Astrocyte (in vitro differentiated cells and primary cell): ENCODE results near the gene PCNA. TPM values are rescaled to one million over a fixed set of nuclear protein-coding genes. Genes with fewer than 3 reads are reported as not detected.

Experiments used
- DNase-seq: peaks from one replicate; pipeline ENCODE4 v3.0.0-alpha.2; 2010; ENCODE audit warnings: low read depth
- FAIRE-seq: peaks from 2 replicates; lab custom pipeline; 2011; peaks lifted over from hg19 to GRCh38; lab: Jason Lieb, UNC
- H2AFZ ChIP-seq: 2 replicates; pipeline ENCODE4 v1.6.0; 2012; ENCODE audit warnings: low read depth, low read length, inconsistent platforms
- H3K27ac ChIP-seq: 2 replicates; pipeline ENCODE4 v1.5.1; 2011; ENCODE audit warnings: low read depth, low read length, inconsistent platforms
- H3K27me3 ChIP-seq: 2 replicates; pipeline ENCODE4 v1.6.0; 2011; ENCODE audit warnings: low read length, inconsistent platforms; ENCODE audit not compliant: insufficient read depth
- H3K36me3 ChIP-seq: 2 replicates; pipeline ENCODE4 v1.5.1; 2011; ENCODE audit warnings: low read length, inconsistent platforms; ENCODE audit not compliant: insufficient read depth
- H3K4me1 ChIP-seq: 2 replicates; pipeline ENCODE4 v1.5.1; 2011; ENCODE audit warnings: low read length, inconsistent platforms; ENCODE audit not compliant: insufficient read depth
- H3K4me2 ChIP-seq: 2 replicates; pipeline ENCODE4 v1.6.0; 2012; ENCODE audit warnings: low read length, inconsistent platforms
- H3K4me3 ChIP-seq: 2 replicates; pipeline ENCODE4 v1.5.1; 2011; ENCODE audit warnings: low read depth, mild to moderate bottlenecking, low read length, inconsistent platforms; ENCODE audit not compliant: insufficient read depth
- H3K79me2 ChIP-seq: 2 replicates; pipeline ENCODE4 v1.6.0; 2012; ENCODE audit warnings: mild to moderate bottlenecking, low read length, inconsistent platforms; ENCODE audit not compliant: insufficient read depth
- H3K9ac ChIP-seq: 2 replicates; pipeline ENCODE4 v1.6.0; 2012; ENCODE audit warnings: mild to moderate bottlenecking, low read length, inconsistent platforms
- H3K9me3 ChIP-seq: 2 replicates; pipeline ENCODE4 v1.5.1; 2012; ENCODE audit warnings: low read depth, mild to moderate bottlenecking, low read length, inconsistent platforms; ENCODE audit not compliant: insufficient read depth
- H4K20me1 ChIP-seq: 2 replicates; pipeline ENCODE4 v1.6.0; 2012; ENCODE audit warnings: low read length, inconsistent platforms; ENCODE audit not compliant: insufficient read depth
- H3K27ac Mint-ChIP-seq: one replicate; pipeline ENCODE4 v1.8.0; 2021; ENCODE audit warnings: mild to moderate bottlenecking, mixed read lengths; ENCODE audit not compliant: unreplicated experiment
- H3K27me3 Mint-ChIP-seq: one replicate; pipeline ENCODE4 v1.8.0; 2021; ENCODE audit warnings: low read depth, mixed read lengths; ENCODE audit not compliant: unreplicated experiment
- H3K36me3 Mint-ChIP-seq: one replicate; pipeline ENCODE4 v1.8.0; 2021; ENCODE audit warnings: low read depth, mixed read lengths; ENCODE audit not compliant: unreplicated experiment
- H3K4me1 Mint-ChIP-seq: one replicate; pipeline ENCODE4 v1.8.0; 2021; ENCODE audit warnings: low read depth, mixed read lengths; ENCODE audit not compliant: unreplicated experiment
- H3K4me3 Mint-ChIP-seq: one replicate; pipeline ENCODE4 v1.8.0; 2021; ENCODE audit warnings: mild to moderate bottlenecking, moderate library complexity, mixed read lengths; ENCODE audit not compliant: unreplicated experiment
- H3K9me3 Mint-ChIP-seq: one replicate; pipeline ENCODE4 v1.8.0; 2021; ENCODE audit warnings: mild to moderate bottlenecking, mixed read lengths; ENCODE audit not compliant: unreplicated experiment
- CTCF ChIP-seq: IDR thresholded peaks from 2 replicates; pipeline ENCODE4 v1.5.1; 2011; ENCODE audit warnings: low read depth, mild to moderate bottlenecking, inconsistent platforms, low read length, moderate library complexity; ENCODE audit not compliant: insufficient read depth
- EZH2 ChIP-seq: IDR thresholded peaks from 2 replicates; pipeline ENCODE4 v1.6.1; 2012; ENCODE audit warnings: mild to moderate bottlenecking, low read length, inconsistent platforms; ENCODE audit not compliant: insufficient read depth
- total RNA-seq: library from RNA; stranded (reverse); gene quantifications from 2 replicates; pipeline ENCODE4 v1.2.1, GENCODE V29; 2021

PCNA gene
- total RNA-seq, 1 donor from 2014 or later, result 77.6 TPM

GRCh38 chr20:5096463-5096862 is 23.3 kb downstream of the PCNA start:
- TF ChIP-seq CTCF, result no peak
- no peak for TF ChIP-seq EZH2
- H3K4me1 Mint-ChIP-seq, result peaks cover 3% of the 10 kb centered on the region
- H3K4me3 Mint-ChIP-seq, result no peak overlapping the region
- H3K27ac Mint-ChIP-seq, result no peak overlapping the region
- no peaks in the 10 kb centered on the region for H3K27me3 Mint-ChIP-seq
- FAIRE-seq (no peak), DNase-seq (no peak)
- Histone ChIP-seq H3K9me3 (no peaks in the 10 kb centered on the region), H3K4me1 (no peaks in the 10 kb centered on the region), H4K20me1 (peaks cover 15% of the 10 kb centered on the region), H3K27ac (no peak overlapping the region), H3K4me2 (no peak overlapping the region), H3K4me3 (no peak overlapping the region), H2AFZ (no peak overlapping the region), H3K36me3 (peaks cover 25% of the 10 kb centered on the region), H3K9ac (no peak overlapping the region), H3K79me2 (peaks cover 3% of the 10 kb centered on the region), H3K27me3 (no peaks in the 10 kb centered on the region)
- H3K36me3 Mint-ChIP-seq, result peaks cover 5% of the 10 kb centered on the region
- H3K9me3 Mint-ChIP-seq, result no peaks in the 10 kb centered on the region

- Histone ChIP-seq H4K20me1 (peaks cover 10% of the 10 kb centered on the region), H3K27ac (no peak overlapping the region), H3K4me2 (no peak overlapping the region), H3K9me3 (no peaks in the 10 kb centered on the region), H3K36me3 (peaks cover 23% of the 10 kb centered on the region), H3K4me1 (no peaks in the 10 kb centered on the region), H2AFZ (no peak overlapping the region), H3K79me2 (peaks cover 3% of the 10 kb centered on the region), H3K9ac (no peak overlapping the region), H3K27me3 (no peaks in the 10 kb centered on the region), H3K4me3 (no peak overlapping the region)
- peaks cover 5% of the 10 kb centered on the region for H3K36me3 Mint-ChIP-seq
- H3K4me1 Mint-ChIP-seq, result peaks cover 3% of the 10 kb centered on the region
- H3K27ac Mint-ChIP-seq, result peak overlapping the region; percentile 34
- FAIRE-seq, result no peak
- no peak for TF ChIP-seq CTCF
- TF ChIP-seq EZH2, result no peak
- no peak overlapping the region for H3K4me3 Mint-ChIP-seq
- H3K27me3 Mint-ChIP-seq, result no peaks in the 10 kb centered on the region
- DNase-seq, result no peak
- H3K9me3 Mint-ChIP-seq, result no peaks in the 10 kb centered on the region
Observed at GRCh38 chr20:5095931-5096330, 23.8 kb downstream of the PCNA start.

- no peak for DNase-seq
- Mint-ChIP-seq H3K4me3 (no peak overlapping the region), H3K4me1 (peaks cover under 1% of the 10 kb centered on the region), H3K27ac (no peak overlapping the region), H3K9me3 (no peaks in the 10 kb centered on the region), H3K36me3 (peaks cover 2% of the 10 kb centered on the region), H3K27me3 (no peaks in the 10 kb centered on the region)
- Histone ChIP-seq H3K4me3 (no peak overlapping the region), H3K36me3 (peaks cover 23% of the 10 kb centered on the region), H3K4me1 (no peaks in the 10 kb centered on the region), H2AFZ (no peak overlapping the region), H3K27me3 (no peaks in the 10 kb centered on the region), H3K9ac (no peak overlapping the region), H4K20me1 (peaks cover 6% of the 10 kb centered on the region), H3K4me2 (no peak overlapping the region), H3K79me2 (peaks cover 3% of the 10 kb centered on the region), H3K9me3 (no peaks in the 10 kb centered on the region), H3K27ac (no peak overlapping the region)
- no peak for FAIRE-seq
- no peak for TF ChIP-seq CTCF
- no peak for TF ChIP-seq EZH2
Observed at GRCh38 chr20:5095454-5095853, 24.3 kb downstream of the PCNA start.
